GM23248 (cell line): ENCODE results near the gene CEACAM6. TPM values are rescaled to one million over a fixed set of nuclear protein-coding genes. Genes with fewer than 3 reads are reported as not detected.
"Not testable (repeated sequence)": the region's sequence is repeated elsewhere in the genome, so short reads cannot be mapped to it uniquely, and the experiment has no call there.

Source experiments
- DNase-seq: peaks from one replicate; pipeline ENCODE4 v3.0.0-alpha.2; 2015
- H2AFZ ChIP-seq: fragments of 200-600 bp; sonication (generic); 2 replicates; pipeline ENCODE4 v1.6.1; 2016; ENCODE audit warnings: antibody characterized with exemption
- H3F3A ChIP-seq: fragments of 200-600 bp; sonication (generic); 2 replicates; pipeline ENCODE4 v1.6.1; 2016; ENCODE audit warnings: mild to moderate bottlenecking, antibody characterized with exemption, mixed run types; ENCODE audit not compliant: insufficient read depth
- H3K27ac ChIP-seq: fragments of 200-600 bp; sonication (generic); 2 replicates; pipeline ENCODE4 v1.5.1; 2016; ENCODE audit warnings: mild to moderate bottlenecking
- H3K27me3 ChIP-seq: fragments of 200-600 bp; sonication (generic); replicated peaks from 2 replicates; pipeline ENCODE4 v1.6.1; 2016; ENCODE audit warnings: mild to moderate bottlenecking; ENCODE audit not compliant: insufficient read depth
- H3K36me3 ChIP-seq: fragments of 200-600 bp; sonication (generic); 2 replicates; pipeline ENCODE4 v1.6.1; 2016; ENCODE audit warnings: low read depth, mild to moderate bottlenecking
- H3K4me1 ChIP-seq: fragments of 200-600 bp; sonication (generic); 2 replicates; pipeline ENCODE4 v1.6.1; 2016; ENCODE audit warnings: mild to moderate bottlenecking; ENCODE audit not compliant: insufficient read depth
- H3K4me2 ChIP-seq: fragments of 200-600 bp; sonication (generic); one replicate; pipeline ENCODE4 v1.6.1; 2016; ENCODE audit warnings: mild to moderate bottlenecking; ENCODE audit not compliant: unreplicated experiment
- H3K4me3 ChIP-seq: fragments of 200-600 bp; sonication (generic); 2 replicates; pipeline ENCODE4 v1.5.1; 2016; ENCODE audit warnings: mild to moderate bottlenecking
- H3K79me2 ChIP-seq: fragments of 200-600 bp; sonication (generic); 2 replicates; pipeline ENCODE4 v1.6.1; 2016; ENCODE audit warnings: mild to moderate bottlenecking; ENCODE audit not compliant: insufficient read depth
- H3K9ac ChIP-seq: fragments of 200-600 bp; sonication (generic); 2 replicates; pipeline ENCODE4 v1.6.1; 2016; ENCODE audit warnings: mild to moderate bottlenecking
- H3K9me2 ChIP-seq: fragments of 200-600 bp; sonication (generic); 2 replicates; pipeline ENCODE4 v1.6.1; 2016; ENCODE audit warnings: mixed run types, mild to moderate bottlenecking, moderate library complexity; ENCODE audit not compliant: insufficient read depth
- H3K9me3 ChIP-seq: fragments of 200-600 bp; sonication (generic); one replicate; pipeline ENCODE4 v1.6.1; 2017; ENCODE audit warnings: low read depth
- H4K20me1 ChIP-seq: fragments of 200-600 bp; sonication (generic); 2 replicates; pipeline ENCODE4 v1.6.0; 2016; ENCODE audit not compliant: insufficient read depth
- EZH2 ChIP-seq: fragments of 200-600 bp; sonication (generic); IDR thresholded peaks from 2 replicates; pipeline ENCODE4 v1.6.1; 2018; ENCODE audit warnings: antibody characterized with exemption, mild to moderate bottlenecking; ENCODE audit not compliant: insufficient read depth, poor library complexity, severe bottlenecking
- EZH2phosphoT487 ChIP-seq: fragments of 200-600 bp; sonication (generic); IDR thresholded peaks from 2 replicates; pipeline ENCODE4 v1.6.1; 2018; ENCODE audit warnings: antibody characterized with exemption, moderate library complexity, mild to moderate bottlenecking, low read depth; ENCODE audit not compliant: insufficient read depth
- WGBS, 2 experiments: methylation state at CpG; one replicate each; pipeline ENCODE4 v1.1.6; 2015 to 2017; ENCODE audit warnings: low lambda C conversion rate in 2 of 2, low coverage in 1 of 2; ENCODE audit errors: missing lambda C conversion rate in 2 of 2; 5-methylcytosine and 5-hydroxymethylcytosine counted together
- in situ Hi-C: fragments of 300-500 bp; cut with MboI; formaldehyde crosslinking; loops from 2 replicates; pipeline ENCODE4 v1.15.0; 2020
- polyA plus RNA-seq: library from polyadenylated mRNA; unstranded; fragments of >200 nt; fragmentation: Nextera tagmentation; extraction: Ambion mirVana; gene quantifications from 2 replicates; pipeline ENCODE4 v1.2.1, GENCODE V29; 2016
- total RNA-seq: library from RNA; depleted of rRNA; stranded (reverse); fragments of >200 nt; shearing (Covaris generic); gene quantifications from 2 replicates; pipeline ENCODE4 v1.2.3, GENCODE V29; 2014

CEACAM6 gene
- total and polyA plus RNA-seq, 2 experiments from 2014 or later: not detected

GRCh38 chr19:41784312-41784711, 29.0 kb downstream of the CEACAM6 start:
- Histone ChIP-seq H3F3A (no peaks in the 10 kb centered on the region), H3K4me2 (no peak overlapping the region), H3K27ac (no peak overlapping the region), H3K4me1 (no peaks in the 10 kb centered on the region), H3K9ac (no peak overlapping the region), H4K20me1 (no peaks in the 10 kb centered on the region), H3K9me2 (no peaks in the 10 kb centered on the region), H3K27me3 (peaks cover 36% of the 10 kb centered on the region), H3K9me3 (no peaks in the 10 kb centered on the region), H3K4me3 (no peak overlapping the region), H3K36me3 (no peaks in the 10 kb centered on the region), H2AFZ (no peak overlapping the region), H3K79me2 (no peaks in the 10 kb centered on the region)
- 33 to 36% methylated on average over 3 of the region's 3 CpGs for WGBS, 2 experiments
- TF ChIP-seq EZH2phosphoT487 (no peak), EZH2 (no peak)
- DNase-seq: no peak
- in situ Hi-C loops: no loop called here

DNA sequence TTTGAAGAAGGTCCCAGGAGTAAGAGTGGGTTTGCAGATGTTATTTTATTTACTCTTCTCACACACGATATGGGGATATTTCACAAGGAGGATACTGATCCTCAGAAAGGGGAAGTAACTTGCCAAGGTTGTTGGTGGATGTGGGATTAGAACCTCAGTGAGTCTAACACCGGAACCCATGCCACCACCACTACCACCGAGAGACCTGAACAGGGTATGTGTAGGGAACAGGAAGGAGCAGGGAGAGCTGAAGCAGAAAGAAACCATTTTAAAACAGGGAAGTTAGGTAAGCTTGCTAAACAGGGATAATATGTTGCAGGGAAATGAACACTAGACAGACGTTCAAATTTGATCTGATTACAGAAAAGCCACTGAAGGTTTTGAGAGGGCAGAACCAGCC, 29.4 kb downstream of the CEACAM6 start:
- Histone ChIP-seq H3K79me2 (no peaks in the 10 kb centered on the region), H3K4me1 (no peaks in the 10 kb centered on the region), H3K27ac (no peak overlapping the region), H3F3A (no peaks in the 10 kb centered on the region), H3K9me2 (no peaks in the 10 kb centered on the region), H3K36me3 (no peaks in the 10 kb centered on the region), H3K4me2 (no peak overlapping the region), H3K27me3 (peaks cover 36% of the 10 kb centered on the region), H3K4me3 (no peak overlapping the region), H2AFZ (no peak overlapping the region), H3K9me3 (no peaks in the 10 kb centered on the region), H4K20me1 (no peaks in the 10 kb centered on the region), H3K9ac (no peak overlapping the region)
- TF ChIP-seq EZH2 (no peak), EZH2phosphoT487 (no peak)
- 24 to 34% methylated on average over 4 of the region's 4 CpGs for WGBS, 2 experiments
- DNase-seq: no peak
- in situ Hi-C loops: no loop called here

- H3K4me1 ChIP-seq: no peaks in the 10 kb centered on the region
- no peaks in the 10 kb centered on the region for H3K9me2 ChIP-seq
- no peak overlapping the region for H3K27ac ChIP-seq
- DNase-seq: peak; percentile 71
- 0 out of 2 replicates have a peak overlapping the region, but pooled peaks have one; percentile 40 for H2AFZ ChIP-seq
- no peaks in the 10 kb centered on the region for H3K9me3 ChIP-seq
- H3K4me2 ChIP-seq: no peak overlapping the region
- H3K79me2 ChIP-seq: no peaks in the 10 kb centered on the region
- H3F3A ChIP-seq: no peaks in the 10 kb centered on the region
- H3K9ac ChIP-seq: no peak overlapping the region
- no peaks in the 10 kb centered on the region for H3K36me3 ChIP-seq
- in situ Hi-C loops: no loop called here
- H3K4me3 ChIP-seq: no peak overlapping the region
- no peaks in the 10 kb centered on the region for H4K20me1 ChIP-seq
- TF ChIP-seq EZH2 (no peak), EZH2phosphoT487 (no peak)
- peaks cover 45% of the 10 kb centered on the region for H3K27me3 ChIP-seq
- WGBS, 2 experiments: 1 to 3% methylated on average over 10 of the region's 10 CpGs
Observed at GRCh38 chr19:41785653-41786052, 30.3 kb downstream of the CEACAM6 start.

GRCh38 chr19:41787055-41787454, 31.7 kb downstream of the CEACAM6 start:
- WGBS, 2 experiments: 29 to 31% methylated on average over 7 of the region's 7 CpGs
- no peaks in the 10 kb centered on the region for H4K20me1 ChIP-seq
- H3K79me2 ChIP-seq: no peaks in the 10 kb centered on the region
- H3K9me2 ChIP-seq: no peaks in the 10 kb centered on the region
- no peak overlapping the region for H3K9ac ChIP-seq
- no peak for TF ChIP-seq EZH2phosphoT487
- no peak for TF ChIP-seq EZH2
- no peak for DNase-seq
- H3K4me1 ChIP-seq: no peaks in the 10 kb centered on the region
- no peak overlapping the region for H2AFZ ChIP-seq
- H3K27me3 ChIP-seq: peaks cover 45% of the 10 kb centered on the region
- no peak overlapping the region for H3K4me3 ChIP-seq
- H3K9me3 ChIP-seq: no peaks in the 10 kb centered on the region
- no peak overlapping the region for H3K27ac ChIP-seq
- in situ Hi-C loops: no loop called here
- no peak overlapping the region for H3K4me2 ChIP-seq
- no peaks in the 10 kb centered on the region for H3K36me3 ChIP-seq
- no peaks in the 10 kb centered on the region for H3F3A ChIP-seq

DNA sequence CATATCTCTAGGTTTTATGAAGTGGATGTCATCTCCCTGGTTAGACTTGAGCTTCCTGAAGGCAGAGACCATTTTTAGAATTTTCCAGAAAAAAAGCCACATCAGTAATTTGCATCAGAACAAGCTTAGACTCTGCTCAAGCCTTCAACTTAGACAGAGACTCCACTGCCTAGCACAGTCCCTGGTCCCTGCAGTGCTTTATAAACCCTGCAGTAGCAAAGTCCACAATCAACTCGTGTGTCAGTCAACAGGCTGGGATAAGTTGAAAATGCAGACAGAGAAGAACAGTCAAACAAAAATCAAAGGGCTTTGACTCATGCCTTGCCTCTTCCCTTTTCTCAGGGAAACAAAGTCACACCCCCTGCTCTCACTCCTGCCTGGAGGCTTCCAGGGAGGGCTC, 33.2 kb downstream of the CEACAM6 start:
- H3F3A ChIP-seq, H3K79me2 ChIP-seq, H2AFZ ChIP-seq, H3K9me3 ChIP-seq, H3K9ac ChIP-seq, H3K9me2 ChIP-seq, in situ Hi-C loops, H3K4me3 ChIP-seq, H3K27ac ChIP-seq, DNase-seq, H4K20me1 ChIP-seq, H3K36me3 ChIP-seq, H3K4me2 ChIP-seq, H3K4me1 ChIP-seq: not testable (repeated sequence)
- H3K27me3 ChIP-seq: peaks cover 41% of the 10 kb centered on the region
- WGBS, 2 experiments: no CpG with 5 or more reads among the region's 1 CpG

- H2AFZ ChIP-seq, in situ Hi-C loops, H3K79me2 ChIP-seq, H4K20me1 ChIP-seq, H3K4me2 ChIP-seq, H3K9me3 ChIP-seq, H3K9ac ChIP-seq, DNase-seq, H3K4me1 ChIP-seq, H3K9me2 ChIP-seq, H3K36me3 ChIP-seq, H3F3A ChIP-seq, H3K4me3 ChIP-seq, H3K27ac ChIP-seq: not testable (repeated sequence)
- peaks cover 42% of the 10 kb centered on the region for H3K27me3 ChIP-seq
- WGBS, 2 experiments: 52 to 60% methylated on average over 3 of the region's 5 CpGs
Observed at GRCh38 chr19:41789053-41789452, 33.7 kb downstream of the CEACAM6 start.
